Endothelial cell of umbilical vein (primary cell): ENCODE data around the gene CCRL2. TPM values are rescaled to one million over a fixed set of nuclear protein-coding genes. Genes with fewer than 3 reads are reported as not detected.

ENCODE experiments used
- BruUV-seq: library from RNA; stranded (reverse); fragments of 400-500 nt; replicated peaks from 2 replicates; lab custom pipeline; 2021; lab: Mats Ljungman, UMichigan
- CTCF ChIA-PET: fragments of 300-600, 350-600 bp; sonication (Branson Sonifier 250); formaldehyde crosslinking; loops from one replicate; lab custom pipeline; 2021; ENCODE audit warnings: antibody characterized with exemption, inconsistent platforms; lab: Charles Lee
- POLR2A ChIA-PET: fragments of 300-600, 350-600 bp; sonication (Branson Sonifier 250); formaldehyde crosslinking; loops from one replicate; lab custom pipeline; 2021; ENCODE audit warnings: antibody characterized with exemption, inconsistent platforms; lab: Charles Lee
- DNase-seq: peaks from one replicate; pipeline ENCODE4 v3.0.0-alpha.2; 2011; ENCODE audit warnings: low read depth, low spot score
- FAIRE-seq: peaks from 2 replicates; lab custom pipeline; 2011; peaks lifted over from hg19 to GRCh38; lab: Jason Lieb, UNC
- H2AFZ ChIP-seq: 2 replicates; pipeline ENCODE4 v1.6.0; 2012; ENCODE audit warnings: low read depth, low read length, control low read depth, inconsistent platforms
- H3K27ac ChIP-seq: 2 replicates; pipeline ENCODE4 v1.5.1; 2011; ENCODE audit warnings: low read depth, mild to moderate bottlenecking, control low read depth, low read length, moderate library complexity; ENCODE audit not compliant: insufficient read depth
- H3K27me3 ChIP-seq, 2 experiments: 2 replicates each; pipeline versions ENCODE4 v1.6.0 to v1.6.1; 2011; ENCODE audit warnings: low read length in 2 of 2, mixed read lengths in 1 of 2; ENCODE audit not compliant: control insufficient read depth in 2 of 2, insufficient read depth in 2 of 2
- H3K36me3 ChIP-seq, 2 experiments: 2 replicates in 1 of 2; 3 replicates in 1 of 2; pipeline ENCODE4 v1.5.1; 2011; ENCODE audit warnings: low read length in 2 of 2, mild to moderate bottlenecking in 1 of 2, moderate library complexity in 1 of 2; ENCODE audit not compliant: control insufficient read depth in 2 of 2, insufficient read depth in 2 of 2; ENCODE audit errors: extremely low read depth in 1 of 2
- H3K4me1 ChIP-seq: 3 replicates; pipeline ENCODE4 v1.5.1; 2011; ENCODE audit warnings: mild to moderate bottlenecking, low read length; ENCODE audit not compliant: control insufficient read depth, insufficient read depth; ENCODE audit errors: extremely low read depth
- H3K4me2 ChIP-seq: 2 replicates; pipeline ENCODE4 v1.6.1; 2011; ENCODE audit warnings: low read length, control low read depth, mixed read lengths; ENCODE audit not compliant: insufficient read depth
- H3K4me3 ChIP-seq, 3 experiments: fragments of 200-600 bp in 1 of 3; sonication (generic), shearing (Covaris generic) in 1 of 3; replicated peaks in 1 of 3; 2 replicates each; pipeline ENCODE4 v1.5.1; 2011 to 2016; ENCODE audit warnings: control low read depth in 3 of 3, low read length in 3 of 3, mild to moderate bottlenecking in 2 of 3, inconsistent platforms in 1 of 3, low read depth in 1 of 3, moderate library complexity in 1 of 3; ENCODE audit not compliant: insufficient read depth in 1 of 3
- H3K79me2 ChIP-seq: 2 replicates; pipeline ENCODE4 v1.6.0; 2012; ENCODE audit warnings: low read length, inconsistent platforms; ENCODE audit not compliant: control insufficient read depth, insufficient read depth
- H3K9ac ChIP-seq: replicated peaks from 2 replicates; pipeline ENCODE3; 2011; ENCODE audit warnings: low read length, control low read depth; ENCODE audit not compliant: insufficient read depth; ENCODE audit errors: extremely low read depth
- H3K9me1 ChIP-seq: replicated peaks from 3 replicates; pipeline ENCODE4 v1.6.0; 2011; ENCODE audit warnings: mild to moderate bottlenecking, low read length; ENCODE audit not compliant: control insufficient read depth, insufficient read depth; ENCODE audit errors: extremely low read depth
- H3K9me3 ChIP-seq: replicated peaks from 2 replicates; pipeline ENCODE4 v1.5.1; 2012; ENCODE audit warnings: low read length, inconsistent platforms; ENCODE audit not compliant: control insufficient read depth, insufficient read depth
- H4K20me1 ChIP-seq: replicated peaks from 2 replicates; pipeline ENCODE3; 2011; ENCODE audit warnings: mild to moderate bottlenecking, low read length; ENCODE audit not compliant: control insufficient read depth, insufficient read depth; ENCODE audit errors: extremely low read depth
- EZH2 ChIP-seq: IDR thresholded peaks from 2 replicates; pipeline ENCODE4 v1.6.1; 2012; ENCODE audit warnings: borderline replicate concordance, low read depth, mild to moderate bottlenecking, moderate library complexity, low read length, inconsistent platforms; ENCODE audit not compliant: severe bottlenecking
- FOS ChIP-seq: IDR thresholded peaks from 2 replicates; pipeline ENCODE4 v1.6.1; 2011; ENCODE audit warnings: mild to moderate bottlenecking, low read length, moderate library complexity, borderline replicate concordance; ENCODE audit not compliant: insufficient read depth
- GATA2 ChIP-seq: IDR thresholded peaks from 2 replicates; pipeline ENCODE4 v1.7.0; 2011; ENCODE audit warnings: low read depth, mild to moderate bottlenecking, moderate library complexity, mixed read lengths, low read length; ENCODE audit not compliant: insufficient read length, insufficient read depth
- JUN ChIP-seq: IDR thresholded peaks from 2 replicates; pipeline ENCODE4 v1.6.1; 2011; ENCODE audit warnings: borderline replicate concordance, low read depth; ENCODE audit not compliant: insufficient read length, insufficient read depth
- MYC ChIP-seq: IDR thresholded peaks from one replicate; pipeline ENCODE4 v1.6.1; 2011; ENCODE audit warnings: mild to moderate bottlenecking, low read depth, low read length
- POLR2A ChIP-seq: IDR thresholded peaks from 2 replicates; pipeline ENCODE4 v1.6.1; 2012; ENCODE audit warnings: low read depth, mild to moderate bottlenecking, control low read depth, low read length
- POLR2AphosphoS5 ChIP-seq: IDR thresholded peaks from 2 replicates; pipeline ENCODE4 v1.6.1; 2012; ENCODE audit warnings: low read depth, mild to moderate bottlenecking, control low read depth, low read length, moderate library complexity; ENCODE audit not compliant: insufficient read depth
- dilution Hi-C: fragments of 300-500 bp; cut with MboI; formaldehyde crosslinking; loops from one replicate; pipeline ENCODE4 v1.15.0; 2019; ENCODE audit warnings: low sequenced_read_pairs; ENCODE audit not compliant: extremely low pct_ligation_motif_present
- intact Hi-C: fragments of 100-400 bp; cut with micrococcal nuclease; formaldehyde crosslinking; loops from one replicate; pipeline ENCODE4 v1.10.0; 2022
- polyA plus RNA-seq, 4 experiments: library from polyadenylated mRNA; depleted of rRNA in 3 of 4; stranded (reverse) in 3 of 4; unstranded in 1 of 4; fragments of >200 nt; gene quantifications; 2 replicates each; pipeline versions ENCODE4 v1.2.1 to v1.2.3, GENCODE V29; 2011 to 2012; ENCODE audit warnings: missing spikeins in 1 of 4
- total RNA-seq: library from RNA; stranded (reverse); gene quantifications from 2 replicates; pipeline ENCODE4 v1.2.3, GENCODE V29; 2021
- TF ChIP-seq, protein P1 (sequence below), 2 donors: IDR thresholded peaks; 1 replicate in 1 of 2; 2 replicates in 1 of 2; pipeline ENCODE4 v1.5.1; 2011; ENCODE audit warnings: low read length in 2 of 2, mild to moderate bottlenecking in 2 of 2, moderate library complexity in 2 of 2, control low read depth in 1 of 2, inconsistent platforms in 1 of 2, low read depth in 1 of 2; ENCODE audit not compliant: insufficient read depth in 1 of 2; ENCODE audit errors: extremely low read depth in 1 of 2
- TF ChIP-seq, protein P2 (sequence below): IDR thresholded peaks from 2 replicates; pipeline ENCODE4 v1.6.1; 2011; ENCODE audit not compliant: insufficient read depth, insufficient read length

Gene CCRL2
- total and polyA plus RNA-seq, 2 donors (not counting 3 experiments of a cell fraction or from before 2014, with no cell fraction given), result 6.4 to 6.6 TPM

DNA sequence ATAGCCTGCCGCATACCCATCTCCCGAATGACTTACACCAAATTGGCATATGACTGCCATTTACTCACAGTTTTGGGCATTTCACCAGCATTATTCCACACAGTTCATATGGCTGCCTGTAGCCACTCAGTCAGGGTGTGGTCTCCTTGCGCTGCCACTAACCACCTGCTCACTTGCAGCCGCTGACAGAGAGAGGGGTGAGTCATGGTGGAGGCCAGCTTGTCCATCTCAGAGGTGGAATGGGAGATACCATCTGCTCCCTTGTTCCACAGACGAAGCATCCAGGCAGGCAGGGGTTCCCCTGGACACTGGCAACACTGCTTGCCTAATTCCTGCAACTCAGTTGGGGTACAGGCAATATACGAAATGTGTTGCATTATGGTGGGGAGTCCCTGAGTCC lies 15.6 kb downstream of the CCRL2 start:
- H3K27ac ChIP-seq, result no peak overlapping the region
- no peaks in the 10 kb centered on the region for H3K9me3 ChIP-seq
- intact Hi-C loops (loop anchor here (10.0 kb wide), 1 partner anchor 208 kb away; no protein-coding TSS in a partner anchor), dilution Hi-C loops (no loop called here)
- POLR2A ChIA-PET, result no interaction called here
- no peaks in the 10 kb centered on the region for H4K20me1 ChIP-seq
- H3K9ac ChIP-seq, result no peak overlapping the region
- CTCF ChIA-PET, result no interaction called here
- FAIRE-seq (no peak), DNase-seq (no peak)
- no peaks in the 10 kb centered on the region for H3K79me2 ChIP-seq
- no peak overlapping the region for H2AFZ ChIP-seq
- no peaks in the 10 kb centered on the region for H3K36me3 ChIP-seq
- H3K27me3 ChIP-seq, result no peaks in the 10 kb centered on the region
- no TSS peak for BruUV-seq
- no peak overlapping the region for H3K4me3 ChIP-seq
- no peaks in the 10 kb centered on the region for H3K9me1 ChIP-seq
- no peak overlapping the region for H3K4me2 ChIP-seq
- TF ChIP-seq POLR2AphosphoS5 (no peak), JUN (no peak), POLR2A (no peak), EZH2 (no peak), GATA2 (no peak), FOS (no peak), MYC (no peak)
- TF ChIP-seq, protein P1, sequence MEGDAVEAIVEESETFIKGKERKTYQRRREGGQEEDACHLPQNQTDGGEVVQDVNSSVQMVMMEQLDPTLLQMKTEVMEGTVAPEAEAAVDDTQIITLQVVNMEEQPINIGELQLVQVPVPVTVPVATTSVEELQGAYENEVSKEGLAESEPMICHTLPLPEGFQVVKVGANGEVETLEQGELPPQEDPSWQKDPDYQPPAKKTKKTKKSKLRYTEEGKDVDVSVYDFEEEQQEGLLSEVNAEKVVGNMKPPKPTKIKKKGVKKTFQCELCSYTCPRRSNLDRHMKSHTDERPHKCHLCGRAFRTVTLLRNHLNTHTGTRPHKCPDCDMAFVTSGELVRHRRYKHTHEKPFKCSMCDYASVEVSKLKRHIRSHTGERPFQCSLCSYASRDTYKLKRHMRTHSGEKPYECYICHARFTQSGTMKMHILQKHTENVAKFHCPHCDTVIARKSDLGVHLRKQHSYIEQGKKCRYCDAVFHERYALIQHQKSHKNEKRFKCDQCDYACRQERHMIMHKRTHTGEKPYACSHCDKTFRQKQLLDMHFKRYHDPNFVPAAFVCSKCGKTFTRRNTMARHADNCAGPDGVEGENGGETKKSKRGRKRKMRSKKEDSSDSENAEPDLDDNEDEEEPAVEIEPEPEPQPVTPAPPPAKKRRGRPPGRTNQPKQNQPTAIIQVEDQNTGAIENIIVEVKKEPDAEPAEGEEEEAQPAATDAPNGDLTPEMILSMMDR (IDR thresholded peaks at IDR 0.05; ENCODE audit: extremely low read depth in 1 of 2, insufficient read depth in 1 of 2, low read depth in 1 of 2, low read length in 2 of 2), result no peak
- TF ChIP-seq, protein P2, sequence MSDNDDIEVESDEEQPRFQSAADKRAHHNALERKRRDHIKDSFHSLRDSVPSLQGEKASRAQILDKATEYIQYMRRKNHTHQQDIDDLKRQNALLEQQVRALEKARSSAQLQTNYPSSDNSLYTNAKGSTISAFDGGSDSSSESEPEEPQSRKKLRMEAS, result no peak
- no peaks in the 10 kb centered on the region for H3K4me1 ChIP-seq
